B cell (primary cell): ENCODE results near the gene VSTM2B. TPM values are rescaled to one million over a fixed set of nuclear protein-coding genes. Genes with fewer than 3 reads are reported as not detected.

Experiments used
- ATAC-seq: fragments of 200-7000 bp; cut with Tn5 transposase; one replicate; pipeline ENCODE4 v1.10.0; 2021; ENCODE audit warnings: low read depth, mild to moderate bottlenecking, moderate number of reproducible peaks, moderate library complexity
- CTCF ChIA-PET: fragments of 350-600 bp; sonication (Branson Sonifier 250); formaldehyde crosslinking; loops from one replicate; lab custom pipeline; 2021; ENCODE audit warnings: antibody characterized with exemption, inconsistent platforms; lab: Charles Lee
- POLR2A ChIA-PET: fragments of 350-600 bp; sonication (Branson Sonifier 250); formaldehyde crosslinking; loops from one replicate; lab custom pipeline; 2021; ENCODE audit warnings: antibody characterized with exemption; lab: Charles Lee
- DNase-seq: peaks from one replicate; pipeline ENCODE4 v3.0.0; 2013
- H2AFZ ChIP-seq: 2 replicates; pipeline ENCODE4 v1.6.1; 2012; ENCODE audit warnings: mild to moderate bottlenecking, low read depth, low read length; ENCODE audit not compliant: insufficient read depth, poor library complexity, severe bottlenecking
- H3K27ac ChIP-seq, 2 donors: 1 replicate in 1 of 2; 2 replicates in 1 of 2; pipeline ENCODE4 v1.5.1; 2012 to 2013; ENCODE audit warnings: low read length in 2 of 2, mild to moderate bottlenecking in 2 of 2, moderate library complexity in 1 of 2
- H3K27me3 ChIP-seq, 4 experiments: fragments of 200-600 bp in 1 of 4; sonication (generic) in 1 of 4; replicated peaks in 1 of 4; 1 replicate in 2 of 4; 2 replicates in 2 of 4; pipeline versions ENCODE4 v1.6.1 to v1.7.0; 2013 to 2016; ENCODE audit warnings: low read length in 3 of 4, mild to moderate bottlenecking in 2 of 4, mixed read lengths in 1 of 4, moderate library complexity in 1 of 4; ENCODE audit not compliant: insufficient read depth in 4 of 4, control insufficient read depth in 3 of 4; ENCODE audit errors: control extremely low read depth in 1 of 4
- H3K36me3 ChIP-seq, 2 experiments: replicated peaks in 1 of 2; 1 replicate in 1 of 2; 2 replicates in 1 of 2; pipeline versions ENCODE4 v1.6.1 to v1.7.1; 2013; ENCODE audit warnings: low read length in 1 of 2; ENCODE audit not compliant: insufficient read depth in 2 of 2, control insufficient read depth in 1 of 2; ENCODE audit errors: control extremely low read depth in 1 of 2, extremely low read depth in 1 of 2
- H3K4me1 ChIP-seq, 2 donors: fragments of 200-600 bp in 1 of 2; sonication (generic) in 1 of 2; 1 replicate in 1 of 2; 2 replicates in 1 of 2; pipeline versions ENCODE4 v1.5.1 to v1.6.1; 2013 to 2017; ENCODE audit warnings: low read length in 2 of 2; ENCODE audit not compliant: control insufficient read depth in 2 of 2, insufficient read depth in 2 of 2
- H3K4me2 ChIP-seq: replicated peaks from 2 replicates; pipeline ENCODE3; 2012; ENCODE audit warnings: mild to moderate bottlenecking, low read depth, low read length; ENCODE audit not compliant: poor library complexity, severe bottlenecking
- H3K4me3 ChIP-seq, 5 experiments: fragments of 200-600 bp in 1 of 5; sonication (generic) in 1 of 5; 1 replicate in 3 of 5; 2 replicates in 2 of 5; pipeline versions ENCODE4 v1.5.1 to v1.7.0; 2011 to 2016; ENCODE audit warnings: low read length in 4 of 5, mild to moderate bottlenecking in 4 of 5, low read depth in 2 of 5, control low read depth in 1 of 5, moderate library complexity in 1 of 5; ENCODE audit not compliant: insufficient read depth in 1 of 5; ENCODE audit errors: control extremely low read depth in 1 of 5, extremely low read depth in 1 of 5
- H3K79me2 ChIP-seq: fragments of 200-600 bp; sonication (generic); one replicate; pipeline ENCODE4 v1.6.0; 2016; ENCODE audit warnings: low read length; ENCODE audit not compliant: control insufficient read depth, insufficient read depth
- H3K9ac ChIP-seq: fragments of 200-600 bp; sonication (generic); 2 replicates; pipeline ENCODE4 v1.6.1; 2017; ENCODE audit warnings: mild to moderate bottlenecking, low read length, moderate library complexity
- H3K9me3 ChIP-seq, 3 donors: one replicate each; pipeline versions ENCODE4 v1.6.1 to v1.7.1; 2013; ENCODE audit warnings: low read length in 2 of 3; ENCODE audit not compliant: control insufficient read depth in 2 of 3, insufficient read depth in 1 of 3; ENCODE audit errors: control extremely low read depth in 1 of 3
- H4K20me1 ChIP-seq: 2 replicates; pipeline ENCODE4 v1.6.0; 2012; ENCODE audit warnings: mild to moderate bottlenecking, low read length; ENCODE audit not compliant: insufficient read depth, control insufficient read depth, poor library complexity, severe bottlenecking
- H3K27ac Mint-ChIP-seq: one replicate; pipeline ENCODE4 v1.8.0; 2021; ENCODE audit warnings: mixed read lengths
- H3K27me3 Mint-ChIP-seq: one replicate; pipeline ENCODE4 v1.8.0; 2021; ENCODE audit warnings: mixed read lengths
- H3K4me1 Mint-ChIP-seq: one replicate; pipeline ENCODE4 v1.8.0; 2021; ENCODE audit warnings: mixed read lengths
- H3K4me3 Mint-ChIP-seq: one replicate; pipeline ENCODE4 v1.8.0; 2021; ENCODE audit warnings: mixed read lengths
- H3K9me3 Mint-ChIP-seq: one replicate; pipeline ENCODE4 v1.8.0; 2022; ENCODE audit warnings: mixed read lengths; ENCODE audit not compliant: insufficient read depth
- CTCF ChIP-seq: fragments of 200-600 bp; IDR thresholded peaks from one replicate; pipeline ENCODE4 v1.8.0; 2022; ENCODE audit warnings: antibody characterized with exemption, mild to moderate bottlenecking
- EZH2 ChIP-seq: IDR thresholded peaks from 2 replicates; pipeline ENCODE4 v1.6.1; 2012; ENCODE audit warnings: borderline replicate concordance, low read depth, mild to moderate bottlenecking, moderate library complexity, low read length; ENCODE audit not compliant: insufficient read depth, poor library complexity, severe bottlenecking
- WGBS: methylation state at CpG from one replicate; pipeline ENCODE4 v1.1.5; 2013; ENCODE audit warnings: missing lambda C conversion rate; ENCODE audit not compliant: insufficient coverage; 5-methylcytosine and 5-hydroxymethylcytosine counted together
- intact Hi-C: fragments of 100-400 bp; cut with micrococcal nuclease; formaldehyde crosslinking; loops from one replicate; pipeline ENCODE4 v1.10.0; 2022
- polyA plus RNA-seq: library from polyadenylated mRNA; depleted of rRNA; stranded (reverse); fragments of >200 nt; gene quantifications from 2 replicates; pipeline ENCODE4 v1.2.3, GENCODE V29; 2012
- total RNA-seq, 2 donors: library from RNA; stranded (reverse); fragments of 120-200 nt in 1 of 2; gene quantifications; 1 replicate in 1 of 2; 2 replicates in 1 of 2; pipeline versions ENCODE4 v1.2.3 to v1.2.4, GENCODE V29; 2013 to 2022

Gene VSTM2B
- total and polyA plus RNA-seq, 2 donors (not counting 1 experiment from before 2014, with no cell fraction given) = not detected

GRCh38 chr19:29596885-29597525 is 71.2 kb downstream of the VSTM2B start:
- WGBS = 27% methylated on average over 3 of the region's 9 CpGs
- POLR2A ChIA-PET = no interaction called here

More at GRCh38 chr19:29596885-29597525, 71.2 kb downstream of the VSTM2B start:
- H3K4me1 Mint-ChIP-seq = no peaks in the 10 kb centered on the region
- CTCF ChIA-PET = interaction anchor here (1.1 kb wide), 1 partner anchor 13 kb away, joined by 3 read pairs; no protein-coding TSS in a partner anchor
- DNase-seq = no peak
- peaks cover 36% of the 10 kb centered on the region for H3K27me3 Mint-ChIP-seq
- Histone ChIP-seq H3K4me1 (no peaks in the 10 kb centered on the region), H2AFZ (no peak overlapping the region), H3K9ac (no peak overlapping the region), H4K20me1 (no peaks in the 10 kb centered on the region), H3K4me3 (no peak overlapping the region), H3K27me3 (peaks cover 0 to 11% (median 2%) of the 10 kb centered on the region in 4 experiments), H3K4me2 (no peak overlapping the region), H3K9me3 (no peaks in the 10 kb centered on the region), H3K36me3 (no peaks in the 10 kb centered on the region), H3K79me2 (no peaks in the 10 kb centered on the region), H3K27ac (no peak overlapping the region)
- no peak for TF ChIP-seq EZH2
- TF ChIP-seq CTCF = no peak
- ATAC-seq = no peak
- no peak overlapping the region for H3K27ac Mint-ChIP-seq
- no peak overlapping the region for H3K4me3 Mint-ChIP-seq
- intact Hi-C loops = no loop called here
- H3K9me3 Mint-ChIP-seq = no peaks in the 10 kb centered on the region
